OCI-LY3 (cell line): ENCODE results near the gene SAMD10.
"Not testable (repeated sequence)": the region's sequence is repeated elsewhere in the genome, so short reads cannot be mapped to it uniquely, and the experiment has no call there.

Source experiments
- H2AFZ ChIP-seq: fragments of 200-600, 300-600 bp; shearing (Covaris generic); 2 replicates; pipeline ENCODE4 v1.6.0; 2014; ENCODE audit warnings: antibody characterized with exemption, low read depth, low read length
- H3K27ac ChIP-seq: fragments of 200-600, 300-600 bp; sonication (generic); 2 replicates; pipeline ENCODE4 v1.5.1; 2014; ENCODE audit warnings: mild to moderate bottlenecking, low read length, moderate library complexity, mixed read lengths
- H3K27me3 ChIP-seq: fragments of 200-600, 300-600 bp; sonication (generic); 2 replicates; pipeline ENCODE4 v1.6.1; 2014; ENCODE audit warnings: low read depth, low read length, mixed read lengths
- H3K36me3 ChIP-seq: fragments of 200-600, 300-600 bp; sonication (generic); replicated peaks from 2 replicates; pipeline ENCODE3; 2014; ENCODE audit warnings: low read depth, low read length, mixed read lengths
- H3K4me1 ChIP-seq: fragments of 300-600, 200-600 bp; sonication (generic); 2 replicates; pipeline ENCODE4 v1.6.1; 2014; ENCODE audit warnings: low read length, mixed read lengths
- H3K4me2 ChIP-seq: fragments of 200-600, 300-600 bp; sonication (generic); 2 replicates; pipeline ENCODE4 v1.6.1; 2014; ENCODE audit warnings: low read length, mixed read lengths
- H3K4me3 ChIP-seq: fragments of 300-600, 200-600 bp; sonication (generic); 2 replicates; pipeline ENCODE4 v1.5.1; 2014; ENCODE audit warnings: antibody characterized with exemption, mild to moderate bottlenecking, low read length, moderate library complexity
- H3K79me2 ChIP-seq: fragments of 300-600, 200-600 bp; shearing (Covaris generic); 2 replicates; pipeline ENCODE4 v1.6.1; 2014; ENCODE audit warnings: mild to moderate bottlenecking, low read length, mixed read lengths
- H3K9ac ChIP-seq: fragments of 300-600, 200-600 bp; shearing (Covaris generic); 2 replicates; pipeline ENCODE4 v1.6.0; 2014; ENCODE audit warnings: mild to moderate bottlenecking, low read length, moderate library complexity
- H3K9me3 ChIP-seq: fragments of 200-600, 300-600 bp; shearing (Covaris generic); 2 replicates; pipeline ENCODE4 v1.6.1; 2014; ENCODE audit warnings: low read length, mixed read lengths; ENCODE audit not compliant: insufficient read depth
- H4K20me1 ChIP-seq: fragments of 200-600, 300-600 bp; sonication (generic); 2 replicates; pipeline ENCODE4 v1.6.1; 2016; ENCODE audit warnings: low read length, mixed read lengths; ENCODE audit not compliant: insufficient read depth
- CTCF ChIP-seq: fragments of 200-600, 300-600 bp; sonication (generic); IDR thresholded peaks from 2 replicates; pipeline ENCODE4 v1.5.1; 2014; ENCODE audit warnings: antibody characterized with exemption, low read length, low read depth
- EZH2phosphoT487 ChIP-seq: fragments of 200-600 bp; shearing (Covaris generic); IDR thresholded peaks from 2 replicates; pipeline ENCODE4 v1.6.1; 2018; ENCODE audit warnings: antibody characterized with exemption, mixed run types, low read depth

Gene SAMD10

GRCh38 chr20:64022671-64023360, 43.4 kb upstream of the SAMD10 start:
- Histone ChIP-seq H3K36me3 (peaks cover 61% of the 10 kb centered on the region), H3K27ac (no peak overlapping the region), H3K9ac (no peak overlapping the region), H3K4me1 (no peaks in the 10 kb centered on the region), H2AFZ (no peak overlapping the region), H4K20me1 (0 out of 2 replicates have a peak, but pooled peaks cover 3% of the 10 kb centered on the region), H3K4me2 (no peak overlapping the region), H3K79me2 (0 out of 2 replicates have a peak, but pooled peaks cover 2% of the 10 kb centered on the region), H3K9me3 (no peaks in the 10 kb centered on the region), H3K27me3 (no peaks in the 10 kb centered on the region), H3K4me3 (no peak overlapping the region)
- TF ChIP-seq EZH2phosphoT487 = no peak
- no peak for TF ChIP-seq CTCF

DNA sequence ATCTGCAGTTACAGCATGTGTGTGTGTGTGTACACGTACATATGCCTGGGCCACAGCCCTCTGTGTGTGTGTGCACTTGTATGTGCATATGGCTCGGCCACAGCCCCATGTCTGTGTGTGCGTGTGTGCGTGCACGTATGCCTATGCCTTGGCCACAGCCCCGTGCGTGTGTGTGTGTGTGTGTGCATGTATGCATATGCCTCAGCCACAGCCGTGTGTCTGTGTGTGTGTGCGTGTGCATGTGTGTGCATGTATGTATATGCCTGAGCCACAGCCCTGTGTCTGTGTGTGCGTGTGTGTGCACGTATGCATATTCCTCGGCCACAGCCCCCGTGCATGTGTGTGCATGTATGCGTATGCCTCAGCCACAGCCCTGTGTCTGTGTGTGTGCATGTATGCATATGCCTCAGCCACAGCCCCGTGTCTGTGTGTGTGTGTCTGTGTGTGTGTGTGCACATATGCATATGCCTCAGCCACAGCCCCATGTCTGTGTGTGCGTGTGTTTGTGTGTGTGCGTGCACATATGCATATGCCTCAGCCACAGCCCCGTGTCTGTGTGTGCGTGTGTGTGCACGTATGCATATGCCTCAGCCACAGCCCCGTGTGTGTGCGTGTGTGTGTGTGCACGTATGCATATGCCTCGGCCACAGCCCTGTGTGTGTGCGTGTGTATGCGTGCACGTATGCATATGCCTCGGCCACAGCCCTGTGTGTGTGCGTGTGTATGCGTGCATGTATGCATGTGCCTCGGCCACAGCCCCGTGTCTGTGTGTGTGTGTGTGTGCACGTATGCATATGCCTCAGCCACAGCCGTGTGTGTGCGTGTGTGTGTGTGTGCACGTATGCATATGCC, 41.9 kb upstream of the SAMD10 start:
- Histone ChIP-seq H3K9ac (no peak overlapping the region), H3K27ac (no peak overlapping the region), H3K4me3 (no peak overlapping the region), H3K4me1 (no peaks in the 10 kb centered on the region), H3K4me2 (no peak overlapping the region), H4K20me1 (0 out of 2 replicates have a peak, but pooled peaks cover 3% of the 10 kb centered on the region), H2AFZ (no peak overlapping the region), H3K79me2 (0 out of 2 replicates have a peak, but pooled peaks cover 2% of the 10 kb centered on the region), H3K9me3 (no peaks in the 10 kb centered on the region), H3K27me3 (no peaks in the 10 kb centered on the region), H3K36me3 (peaks cover 56% of the 10 kb centered on the region)
- TF ChIP-seq EZH2phosphoT487 = no peak
- no peak for TF ChIP-seq CTCF

GRCh38 chr20:64015635-64016034, 36.2 kb upstream of the SAMD10 start:
- no peaks in the 10 kb centered on the region for H3K27me3 ChIP-seq
- no peak overlapping the region for H2AFZ ChIP-seq
- H3K36me3 ChIP-seq = peaks cover 41% of the 10 kb centered on the region
- TF ChIP-seq EZH2phosphoT487 = no peak
- no peak for TF ChIP-seq CTCF
- H3K9me3 ChIP-seq = no peaks in the 10 kb centered on the region
- H4K20me1 ChIP-seq = no peaks in the 10 kb centered on the region
- no peak overlapping the region for H3K4me2 ChIP-seq
- no peak overlapping the region for H3K27ac ChIP-seq
- peaks cover 3% of the 10 kb centered on the region for H3K4me1 ChIP-seq
- no peak overlapping the region for H3K9ac ChIP-seq
- H3K79me2 ChIP-seq = no peaks in the 10 kb centered on the region; the same call in 1 of the 2 replicates
- no peak overlapping the region for H3K4me3 ChIP-seq

- H3K27me3 ChIP-seq, H2AFZ ChIP-seq, H3K4me1 ChIP-seq, H3K4me3 ChIP-seq, H3K27ac ChIP-seq, H3K9ac ChIP-seq, H3K4me2 ChIP-seq, H3K79me2 ChIP-seq, H4K20me1 ChIP-seq, H3K9me3 ChIP-seq: not testable (repeated sequence)
- H3K36me3 ChIP-seq = peaks cover 50% of the 10 kb centered on the region
These were observed 33.1 kb upstream of the SAMD10 start for GRCh38 chr20:64012385-64013154.
